DMS79 (cell line): Measurements from ENCODE around the gene HBD.

Source experiments
- DNase-seq: peaks from one replicate; lab custom pipeline; 2025; lab: John Stamatoyannopoulos, UW

HBD gene

GRCh38 chr11:5232176-5232575, 2.1 kb downstream of the HBD start:
- no peak for DNase-seq

- DNase-seq, result no peak
Measured at GRCh38 chr11:5231111-5231510, 3.2 kb downstream of the HBD start.

GRCh38 chr11:5230266-5230665, 4.0 kb downstream of the HBD start:
- DNase-seq, result no peak

- no peak for DNase-seq
Measured at GRCh38 chr11:5229796-5230195, 4.5 kb downstream of the HBD start.

- no peak for DNase-seq
Measured at GRCh38 chr11:5229356-5229755, 4.9 kb downstream of the HBD start.

- DNase-seq, result no peak
Measured at GRCh38 chr11:5228124-5228523, 6.2 kb downstream of the HBD start.

- DNase-seq, result no peak
Measured at GRCh38 chr11:5227681-5228080, 6.6 kb downstream of the HBD start.

GRCh38 chr11:5226732-5227310, 7.5 kb downstream of the HBD start, which contains the start of gene HBB:
Gene HBB, minus strand, starts transcription at chr11:5227071. Its CDS starts 50 bp downstream, at chr11:5227021.
- DNase-seq, result no peak

GRCh38 chr11:5225480-5225871, 8.8 kb downstream of the HBD start:
- DNase-seq, result no peak

GRCh38 chr11:5224538-5225479, 9.5 kb downstream of the HBD start:
- no peak for DNase-seq

- no peak for DNase-seq
Measured at GRCh38 chr11:5223686-5224085, 10.6 kb downstream of the HBD start.

GRCh38 chr11:5223146-5223545, 11.1 kb downstream of the HBD start:
- DNase-seq, result no peak

- DNase-seq, result no peak
Measured at GRCh38 chr11:5210376-5210885, 23.9 kb downstream of the HBD start.

- DNase-seq, result no peak
Measured at GRCh38 chr11:5204787-5205186, 29.5 kb downstream of the HBD start.

- DNase-seq, result no peak
Measured at GRCh38 chr11:5203366-5203765, 30.9 kb downstream of the HBD start.

GRCh38 chr11:5200582-5200981, 33.7 kb downstream of the HBD start, which contains the start of gene OR51V1:
Gene OR51V1, minus strand, starts transcription at chr11:5200682. Its CDS starts 0 bp downstream, at chr11:5200682.
- DNase-seq, result no peak

- DNase-seq, result no peak
Measured at GRCh38 chr11:5198285-5198684, 36.0 kb downstream of the HBD start.

- no peak for DNase-seq
Measured at GRCh38 chr11:5197536-5197935, 36.7 kb downstream of the HBD start.

- DNase-seq, result no peak
Measured at GRCh38 chr11:5196731-5197130, 37.6 kb downstream of the HBD start.

- no peak for DNase-seq
Measured at GRCh38 chr11:5196067-5196466, 38.2 kb downstream of the HBD start.

- DNase-seq, result no peak
Measured at GRCh38 chr11:5192738-5193137, 41.5 kb downstream of the HBD start.

- DNase-seq, result no peak
Measured at GRCh38 chr11:5188201-5188600, 46.1 kb downstream of the HBD start.
